ENCODE measurements around the gene OGG1. TPM values are rescaled to one million over a fixed set of nuclear protein-coding genes. Genes with fewer than 3 reads are reported as not detected.

Gene OGG1
- total RNA-seq, 5 donors from 2014 or later (not counting 1 experiment from before 2014, with no cell fraction given), result 18.3 to 41.3 (median 38.1) TPM

- Histone ChIP-seq H3K9me3 (no peaks in the 10 kb centered on the region), H3K27ac (ENCODE audit: low read length) (no peak overlapping the region), H3K4me3 (ENCODE audit: control insufficient read depth in 1 of 2, extremely low read depth in 1 of 2, low read length in 1 of 2) (no peak overlapping the region), H3K4me1 (ENCODE audit: control insufficient read depth in 1 of 2, extremely low read depth in 1 of 2, insufficient read depth in 2 of 2, low read length in 2 of 2) (peaks cover 0 to 3% of the 10 kb centered on the region in 2 experiments), H3K36me3 (ENCODE audit: control insufficient read depth in 2 of 2, extremely low read depth in 1 of 2, insufficient read depth in 1 of 2, low read length in 1 of 2) (peaks cover 38 to 90% of the 10 kb centered on the region in 2 donors), H3K27me3 (replicated peaks in 1 of 2; ENCODE audit: control insufficient read depth in 2 of 2, extremely low read depth in 1 of 2, insufficient read depth in 2 of 2, low read length in 1 of 2) (no peaks in the 10 kb centered on the region)
- no peak for DNase-seq
- Mint-ChIP-seq H3K27me3 (no peaks in the 10 kb centered on the region), H3K9me3 (no peaks in the 10 kb centered on the region), H3K36me3 (peaks cover 53% of the 10 kb centered on the region), H3K4me3 (no peak overlapping the region), H3K27ac (no peak overlapping the region), H3K4me1 (peaks cover 3% of the 10 kb centered on the region in 3 donors)
- ATAC-seq (replicated peaks in 1 of 4), result no peak
- ChIA-PET POLR2A (no interaction called here), CTCF (interaction anchor here in 1 of 2 donors (0.7 to 1.0 kb wide), 2 partner anchors 10 to 188 kb away, joined by 3 read pairs; no protein-coding TSS in a partner anchor)
- WGBS (ENCODE audit: insufficient coverage), result 100% methylated on average over 5 of the region's 13 CpGs
Measured at GRCh38 chr3:9744162-9744561, 5.6 kb upstream of the OGG1 start.

GRCh38 chr3:9745521-9745920 is 4.2 kb upstream of the OGG1 start:
- ChIA-PET POLR2A (no interaction called here), CTCF (interaction anchor here in 1 of 2 donors (1.0 kb wide), 1 partner anchor 9 kb away, joined by 3 read pairs; no protein-coding TSS in a partner anchor)
- peaks cover 15 to 17% (median 16%) of the 10 kb centered on the region in 3 donors for H3K4me1 Mint-ChIP-seq
- no peaks in the 10 kb centered on the region for H3K27me3 Mint-ChIP-seq
- peaks cover 43% of the 10 kb centered on the region for H3K36me3 Mint-ChIP-seq
- H3K4me1 ChIP-seq (ENCODE audit: control insufficient read depth in 1 of 2, extremely low read depth in 1 of 2, insufficient read depth in 2 of 2, low read length in 2 of 2), result peaks cover 2 to 13% of the 10 kb centered on the region in 2 experiments
- WGBS (ENCODE audit: insufficient coverage), result 91% methylated on average over 5 of the region's 12 CpGs
- no peaks in the 10 kb centered on the region for H3K27me3 ChIP-seq (replicated peaks in 1 of 2; ENCODE audit: control insufficient read depth in 2 of 2, extremely low read depth in 1 of 2, insufficient read depth in 2 of 2, low read length in 1 of 2)
- no peak overlapping the region for H3K4me3 Mint-ChIP-seq
- DNase-seq (no peak), ATAC-seq (replicated peaks in 1 of 4) (no peak)
- no peaks in the 10 kb centered on the region for H3K9me3 Mint-ChIP-seq
- no peaks in the 10 kb centered on the region for H3K9me3 ChIP-seq
- H3K4me3 ChIP-seq (ENCODE audit: control insufficient read depth in 1 of 2, extremely low read depth in 1 of 2, low read length in 1 of 2), result no peak overlapping the region
- peaks cover 28 to 76% of the 10 kb centered on the region in 2 donors for H3K36me3 ChIP-seq (ENCODE audit: control insufficient read depth in 2 of 2, extremely low read depth in 1 of 2, insufficient read depth in 1 of 2, low read length in 1 of 2)
- H3K27ac ChIP-seq (ENCODE audit: low read length), result no peak overlapping the region
- H3K27ac Mint-ChIP-seq, result no peak overlapping the region

- no peak for ATAC-seq (replicated peaks in 1 of 4)
- peak overlapping the region in 1 of 2 donors; percentile 17 for H3K27ac Mint-ChIP-seq
- no CpG with 5 or more reads among the region's 5 CpGs for WGBS (ENCODE audit: insufficient coverage)
Measured at GRCh38 chr3:9746330-9746729, 3.4 kb upstream of the OGG1 start.

GRCh38 chr3:9747267-9747666 is 2.5 kb upstream of the OGG1 start:
- H3K27me3 ChIP-seq (replicated peaks in 1 of 2; ENCODE audit: control insufficient read depth in 2 of 2, extremely low read depth in 1 of 2, insufficient read depth in 2 of 2, low read length in 1 of 2), result no peaks in the 10 kb centered on the region
- ATAC-seq (replicated peaks in 1 of 4) (no peak), DNase-seq (no peak)
- H3K4me1 ChIP-seq (ENCODE audit: control insufficient read depth in 1 of 2, extremely low read depth in 1 of 2, insufficient read depth in 2 of 2, low read length in 2 of 2), result peaks cover 16 to 27% of the 10 kb centered on the region in 2 experiments
- H3K27ac ChIP-seq (ENCODE audit: low read length), result no peak overlapping the region
- H3K36me3 ChIP-seq (ENCODE audit: control insufficient read depth in 2 of 2, extremely low read depth in 1 of 2, insufficient read depth in 1 of 2, low read length in 1 of 2), result peaks cover 26 to 68% of the 10 kb centered on the region in 2 donors
- ChIA-PET CTCF (no interaction called here), POLR2A (no interaction called here)
- no peaks in the 10 kb centered on the region for H3K9me3 Mint-ChIP-seq
- H3K4me3 ChIP-seq (ENCODE audit: control insufficient read depth in 1 of 2, extremely low read depth in 1 of 2, low read length in 1 of 2), result no peak overlapping the region
- H3K27ac Mint-ChIP-seq, result no peak overlapping the region
- H3K27me3 Mint-ChIP-seq, result no peaks in the 10 kb centered on the region
- H3K9me3 ChIP-seq, result no peaks in the 10 kb centered on the region
- WGBS (ENCODE audit: insufficient coverage), result 100% methylated on average over 1 of the region's 8 CpGs
- peaks cover 43% of the 10 kb centered on the region for H3K36me3 Mint-ChIP-seq
- H3K4me3 Mint-ChIP-seq, result no peak overlapping the region
- peaks cover 32 to 33% (median 33%) of the 10 kb centered on the region in 3 donors for H3K4me1 Mint-ChIP-seq

More at GRCh38 chr3:9746330-9746729, 3.4 kb upstream of the OGG1 start:
- H3K36me3 ChIP-seq (ENCODE audit: control insufficient read depth in 2 of 2, extremely low read depth in 1 of 2, insufficient read depth in 1 of 2, low read length in 1 of 2), result peaks cover 26 to 69% of the 10 kb centered on the region in 2 donors
- no peak for DNase-seq
- no peak overlapping the region for H3K27ac ChIP-seq (ENCODE audit: low read length)
- Mint-ChIP-seq H3K27me3 (no peaks in the 10 kb centered on the region), H3K4me1 (peaks cover 23 to 24% (median 24%) of the 10 kb centered on the region in 3 donors), H3K9me3 (no peaks in the 10 kb centered on the region), H3K4me3 (no peak overlapping the region), H3K36me3 (peaks cover 37% of the 10 kb centered on the region)
- no peaks in the 10 kb centered on the region for H3K9me3 ChIP-seq
- ChIA-PET POLR2A (no interaction called here), CTCF (no interaction called here)
- peaks cover 8 to 20% of the 10 kb centered on the region in 2 experiments for H3K4me1 ChIP-seq (ENCODE audit: control insufficient read depth in 1 of 2, extremely low read depth in 1 of 2, insufficient read depth in 2 of 2, low read length in 2 of 2)
- no peak overlapping the region for H3K4me3 ChIP-seq (ENCODE audit: control insufficient read depth in 1 of 2, extremely low read depth in 1 of 2, low read length in 1 of 2)
- no peaks in the 10 kb centered on the region for H3K27me3 ChIP-seq (replicated peaks in 1 of 2; ENCODE audit: control insufficient read depth in 2 of 2, extremely low read depth in 1 of 2, insufficient read depth in 2 of 2, low read length in 1 of 2)

- H3K9me3 Mint-ChIP-seq, result no peaks in the 10 kb centered on the region
- H3K4me1 ChIP-seq (ENCODE audit: control insufficient read depth in 1 of 2, extremely low read depth in 1 of 2, insufficient read depth in 2 of 2, low read length in 2 of 2), result peaks cover 16 to 27% of the 10 kb centered on the region in 2 experiments
- no peak for DNase-seq
- H3K27ac Mint-ChIP-seq, result peak overlapping the region; percentile 36 to 96
- no peak overlapping the region for H3K27ac ChIP-seq (ENCODE audit: low read length)
- peaks cover 26 to 64% of the 10 kb centered on the region in 2 donors for H3K36me3 ChIP-seq (ENCODE audit: control insufficient read depth in 2 of 2, extremely low read depth in 1 of 2, insufficient read depth in 1 of 2, low read length in 1 of 2)
- peaks cover 35% of the 10 kb centered on the region for H3K36me3 Mint-ChIP-seq
- 100% methylated on average over 1 of the region's 2 CpGs for WGBS (ENCODE audit: insufficient coverage)
- H3K9me3 ChIP-seq, result no peaks in the 10 kb centered on the region
- no peaks in the 10 kb centered on the region for H3K27me3 ChIP-seq (replicated peaks in 1 of 2; ENCODE audit: control insufficient read depth in 2 of 2, extremely low read depth in 1 of 2, insufficient read depth in 2 of 2, low read length in 1 of 2)
- no peaks in the 10 kb centered on the region for H3K27me3 Mint-ChIP-seq
- H3K4me3 Mint-ChIP-seq, result peak overlapping the region in 2 of 3 donors; percentile 34 to 96
- H3K4me3 ChIP-seq (ENCODE audit: control insufficient read depth in 1 of 2, extremely low read depth in 1 of 2, low read length in 1 of 2), result no peak overlapping the region
- peaks cover 32 to 37% (median 34%) of the 10 kb centered on the region in 3 donors for H3K4me1 Mint-ChIP-seq
- no peak for ATAC-seq (replicated peaks in 1 of 4)
- POLR2A ChIA-PET, result no interaction called here
- CTCF ChIA-PET, result no interaction called here
Measured at GRCh38 chr3:9748031-9748430, 1.7 kb upstream of the OGG1 start.

- H3K4me3 Mint-ChIP-seq, result peak overlapping the region; percentile 95 to 96 (median 95)
- Histone ChIP-seq H3K27ac (ENCODE audit: low read length) (peak overlapping the region; percentile 16), H3K36me3 (ENCODE audit: control insufficient read depth in 2 of 2, extremely low read depth in 1 of 2, insufficient read depth in 1 of 2, low read length in 1 of 2) (peaks cover 16 to 58% of the 10 kb centered on the region in 2 donors), H3K4me1 (ENCODE audit: control insufficient read depth in 1 of 2, extremely low read depth in 1 of 2, insufficient read depth in 2 of 2, low read length in 2 of 2) (peaks cover 16 to 31% of the 10 kb centered on the region in 2 experiments), H3K9me3 (no peaks in the 10 kb centered on the region), H3K27me3 (replicated peaks in 1 of 2; ENCODE audit: control insufficient read depth in 2 of 2, extremely low read depth in 1 of 2, insufficient read depth in 2 of 2, low read length in 1 of 2) (no peaks in the 10 kb centered on the region), H3K4me3 (ENCODE audit: control insufficient read depth in 1 of 2, extremely low read depth in 1 of 2, low read length in 1 of 2) (peak overlapping the region; percentile 70 to 88)
- H3K9me3 Mint-ChIP-seq, result no peaks in the 10 kb centered on the region
- WGBS (ENCODE audit: insufficient coverage), result 38% methylated on average over 19 of the region's 19 CpGs
- POLR2A ChIA-PET, result interaction anchor here in 1 of 2 donors (1.0 kb wide), 1 partner anchor 44 kb away, joined by 4 read pairs; the partner anchor contains the start of gene ARPC4
- no peaks in the 10 kb centered on the region for H3K27me3 Mint-ChIP-seq
- CTCF ChIA-PET, result interaction anchor here (0.7 to 1.4 kb wide), 2 partner anchors 16 to 22 kb away, joined by 3 to 5 read pairs; no protein-coding TSS in a partner anchor
- peak overlapping the region; percentile 96 to 97 for H3K27ac Mint-ChIP-seq
- H3K4me1 Mint-ChIP-seq, result peaks cover 40 to 42% (median 41%) of the 10 kb centered on the region in 3 donors
- H3K36me3 Mint-ChIP-seq, result peaks cover 31% of the 10 kb centered on the region
- ATAC-seq (replicated peaks in 1 of 4) (no peak), DNase-seq (no peak)
Measured at GRCh38 chr3:9749296-9749644, 482 bp upstream of the OGG1 start.

All from T-cell (primary cell).